ENCODE results near the gene LRRC36. TPM values are rescaled to one million over a fixed set of nuclear protein-coding genes. Genes with fewer than 3 reads are reported as not detected.

The LRRC36 gene
- total RNA-seq, 4 donors from 2014 or later, result 0.30 to 4.6 (median 2.1) TPM; not detected in 1

- Histone ChIP-seq H3K27ac (no peak overlapping the region), H3K27me3 (no peaks in the 10 kb centered on the region), H3K36me3 (no peaks in the 10 kb centered on the region), H3K9me3 (peaks cover 0 to 8% (median 0%) of the 10 kb centered on the region in 4 donors), H3K4me3 (no peak overlapping the region), H3K4me1 (no peaks in the 10 kb centered on the region)
- DNase-seq (ENCODE audit: low spot score in 2 of 2), result no peak
- 77 to 92% methylated on average over 1 of the region's 1 CpG for WGBS, 2 donors
- no peak for TF ChIP-seq EP300 (IDR thresholded peaks at IDR 0.05)
- no peak for TF ChIP-seq POLR2A (IDR thresholded peaks at IDR 0.05)
- no peak for TF ChIP-seq CTCF (IDR thresholded peaks at IDR 0.05)
Measured at GRCh38 chr16:67336648-67337047, 10.0 kb downstream of the LRRC36 start.

- Histone ChIP-seq H3K4me1 (no peaks in the 10 kb centered on the region), H3K9me3 (peaks cover 0 to 6% (median 0%) of the 10 kb centered on the region in 4 donors), H3K4me3 (no peak overlapping the region), H3K27me3 (no peaks in the 10 kb centered on the region), H3K36me3 (no peaks in the 10 kb centered on the region), H3K27ac (no peak overlapping the region)
- DNase-seq (ENCODE audit: low spot score in 2 of 2), result no peak
- 21 to 30% methylated on average over 2 of the region's 2 CpGs for WGBS, 2 donors
- TF ChIP-seq CTCF (IDR thresholded peaks at IDR 0.05), result peak in 1 of 5 experiments; percentile 17
- no peak for TF ChIP-seq EP300 (IDR thresholded peaks at IDR 0.05)
Measured at GRCh38 chr16:67339453-67339852, 12.8 kb downstream of the LRRC36 start.

- H3K9me3 ChIP-seq, result no peaks in the 10 kb centered on the region
- H3K4me1 ChIP-seq, result no peaks in the 10 kb centered on the region
- no peak for DNase-seq (ENCODE audit: low spot score in 2 of 2)
- no peaks in the 10 kb centered on the region for H3K27me3 ChIP-seq
- WGBS, 2 donors, result 87 to 92% methylated on average over 3 of the region's 3 CpGs
- no peak overlapping the region for H3K27ac ChIP-seq
- no peaks in the 10 kb centered on the region for H3K36me3 ChIP-seq
- TF ChIP-seq EP300 (IDR thresholded peaks at IDR 0.05) (no peak), CTCF (IDR thresholded peaks at IDR 0.05) (no peak), POLR2A (IDR thresholded peaks at IDR 0.05) (no peak)
- no peak overlapping the region for H3K4me3 ChIP-seq
Measured at GRCh38 chr16:67341250-67341649, 14.6 kb downstream of the LRRC36 start.

- no peak for TF ChIP-seq CTCF (IDR thresholded peaks at IDR 0.05)
- no peak for TF ChIP-seq EP300 (IDR thresholded peaks at IDR 0.05)
- TF ChIP-seq POLR2A (IDR thresholded peaks at IDR 0.05), result no peak
- Histone ChIP-seq H3K27me3 (no peaks in the 10 kb centered on the region), H3K9me3 (no peaks in the 10 kb centered on the region), H3K4me1 (no peaks in the 10 kb centered on the region), H3K36me3 (no peaks in the 10 kb centered on the region), H3K27ac (no peak overlapping the region), H3K4me3 (no peak overlapping the region)
- 93 to 95% methylated on average over 4 of the region's 4 CpGs for WGBS, 2 donors
- no peak for DNase-seq (ENCODE audit: low spot score in 2 of 2)
Measured at GRCh38 chr16:67342616-67343015, 16.0 kb downstream of the LRRC36 start.

- Histone ChIP-seq H3K4me3 (no peak overlapping the region), H3K9me3 (no peaks in the 10 kb centered on the region), H3K27ac (no peak overlapping the region), H3K27me3 (no peaks in the 10 kb centered on the region), H3K36me3 (no peaks in the 10 kb centered on the region), H3K4me1 (no peaks in the 10 kb centered on the region)
- WGBS, 2 donors, result 62 to 70% methylated on average over 1 of the region's 1 CpG
- no peak for DNase-seq (ENCODE audit: low spot score in 2 of 2)
- TF ChIP-seq POLR2A (IDR thresholded peaks at IDR 0.05) (no peak), CTCF (IDR thresholded peaks at IDR 0.05) (no peak), EP300 (IDR thresholded peaks at IDR 0.05) (no peak)
Measured at GRCh38 chr16:67345401-67345800, 18.8 kb downstream of the LRRC36 start.

Measured in tibial nerve (tissue), 4 donors.